ENCODE measurements around the gene GNB1L.

GNB1L gene

GRCh38 chr22:19823191-19823901 is 31.3 kb downstream of the GNB1L start:
- DNase-seq (ENCODE audit: low read depth, low spot score): no peak

- DNase-seq (ENCODE audit: low read depth, low spot score): no peak
Observed at GRCh38 chr22:19822301-19823117, 32.2 kb downstream of the GNB1L start.

- no peak for DNase-seq (ENCODE audit: low read depth, low spot score)
Observed at GRCh38 chr22:19821523-19822300, 33.0 kb downstream of the GNB1L start.

GRCh38 chr22:19820880-19821522 is 33.7 kb downstream of the GNB1L start:
- DNase-seq (ENCODE audit: low read depth, low spot score): no peak

GRCh38 chr22:19819911-19820879 is 34.5 kb downstream of the GNB1L start:
- no peak for DNase-seq (ENCODE audit: low read depth, low spot score)

- no peak for DNase-seq (ENCODE audit: low read depth, low spot score)
Observed at GRCh38 chr22:19819208-19819910, 35.3 kb downstream of the GNB1L start.

GRCh38 chr22:19818324-19819207 is 36.1 kb downstream of the GNB1L start:
- no peak for DNase-seq (ENCODE audit: low read depth, low spot score)

- DNase-seq (ENCODE audit: low read depth, low spot score): no peak
Observed at GRCh38 chr22:19816372-19817119, 38.1 kb downstream of the GNB1L start.

- DNase-seq (ENCODE audit: low read depth, low spot score): no peak
Observed at GRCh38 chr22:19815823-19816290, 38.8 kb downstream of the GNB1L start.

- no peak for DNase-seq (ENCODE audit: low read depth, low spot score)
Observed at GRCh38 chr22:19815093-19815822, 39.4 kb downstream of the GNB1L start.

- DNase-seq (ENCODE audit: low read depth, low spot score): no peak
Observed at GRCh38 chr22:19814428-19814827, 40.2 kb downstream of the GNB1L start.

- DNase-seq (ENCODE audit: low read depth, low spot score): no peak
Observed at GRCh38 chr22:19812910-19813309, 41.8 kb downstream of the GNB1L start.

- DNase-seq (ENCODE audit: low read depth, low spot score): no peak
Observed at GRCh38 chr22:19811811-19812771, 42.6 kb downstream of the GNB1L start.

GRCh38 chr22:19811211-19811621 is 43.5 kb downstream of the GNB1L start:
- DNase-seq (ENCODE audit: low read depth, low spot score): no peak

GRCh38 chr22:19810381-19811201 is 44.1 kb downstream of the GNB1L start:
- DNase-seq (ENCODE audit: low read depth, low spot score): no peak
